HG02943 (cell line): ENCODE data around the gene MTHFD2L.
"Not testable (repeated sequence)": the region's sequence is repeated elsewhere in the genome, so short reads cannot be mapped to it uniquely, and the experiment has no call there.

Source experiments
- ATAC-seq: cut with Tn5 transposase; IDR thresholded peaks from one replicate; pipeline ENCODE4 v1.9.1; 2021; ENCODE audit warnings: mild to moderate bottlenecking, low read depth, moderate library complexity; ENCODE audit not compliant: unreplicated experiment

Gene MTHFD2L

GRCh38 chr4:74325886-74326285 lies 168.0 kb downstream of the MTHFD2L start:
- ATAC-seq, result no peak

DNA sequence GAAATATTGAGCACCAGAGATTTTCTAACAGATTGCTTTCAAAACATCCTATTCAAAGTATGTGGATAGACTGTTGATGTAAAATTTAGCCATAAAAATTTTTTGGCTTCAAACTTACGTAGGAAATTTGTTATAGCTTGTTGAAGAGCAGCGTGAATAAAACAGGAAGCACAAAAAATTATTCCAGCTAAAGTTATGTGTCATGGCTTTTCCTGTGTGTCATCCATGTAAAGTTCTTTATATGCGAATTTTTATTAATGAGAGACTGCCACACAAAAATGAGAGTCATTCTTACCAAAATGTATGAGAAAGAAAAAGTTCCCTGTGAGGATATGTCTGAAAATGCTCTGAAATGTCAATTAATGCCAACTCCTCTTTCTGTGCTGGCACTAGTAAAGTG lies 169.8 kb downstream of the MTHFD2L start:
- ATAC-seq, result no peak

DNA sequence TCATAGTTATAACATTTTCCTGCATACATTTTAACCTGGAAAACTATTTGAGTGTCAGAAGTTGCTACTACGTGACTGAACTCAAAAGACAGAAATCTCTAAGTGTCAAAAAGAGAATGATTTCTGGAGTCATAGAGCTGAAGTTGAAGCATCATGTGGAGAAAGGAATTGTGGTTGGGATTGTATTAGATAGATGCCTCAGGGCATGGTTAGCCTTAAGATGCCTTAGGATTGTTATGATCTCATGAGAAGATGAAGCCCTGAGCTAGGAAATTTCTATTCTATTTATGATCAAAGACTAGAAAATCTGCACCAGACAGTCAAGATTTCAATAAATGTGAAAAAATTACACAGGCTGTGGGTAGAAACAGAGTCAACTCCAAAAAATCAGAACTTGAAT lies 170.6 kb downstream of the MTHFD2L start:
- ATAC-seq, result no peak

GRCh38 chr4:74329307-74329706 lies 171.4 kb downstream of the MTHFD2L start:
- no peak for ATAC-seq

DNA sequence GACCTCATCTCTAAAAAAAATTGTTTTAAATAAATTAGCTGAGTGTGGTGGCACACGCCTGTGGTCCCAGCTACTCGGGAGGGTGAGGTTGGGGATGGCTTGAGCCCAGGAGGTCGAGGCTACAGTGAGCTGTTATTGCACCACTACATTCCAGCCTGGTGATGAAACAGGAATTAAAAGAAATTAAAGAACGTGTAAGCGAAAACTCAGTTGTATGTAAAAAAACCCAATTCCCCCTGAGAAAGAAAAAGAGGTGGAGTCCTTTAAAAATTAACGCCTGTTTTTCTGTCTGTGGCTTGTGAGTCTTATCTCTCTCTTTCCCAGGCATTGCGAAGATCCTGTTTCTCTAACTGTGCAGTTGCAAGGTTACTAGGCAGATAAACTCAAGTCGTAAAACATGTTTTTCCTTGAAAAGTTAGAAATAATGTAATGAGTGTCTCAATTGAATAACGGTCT lies 172.4 kb downstream of the MTHFD2L start:
- ATAC-seq, result no peak

DNA sequence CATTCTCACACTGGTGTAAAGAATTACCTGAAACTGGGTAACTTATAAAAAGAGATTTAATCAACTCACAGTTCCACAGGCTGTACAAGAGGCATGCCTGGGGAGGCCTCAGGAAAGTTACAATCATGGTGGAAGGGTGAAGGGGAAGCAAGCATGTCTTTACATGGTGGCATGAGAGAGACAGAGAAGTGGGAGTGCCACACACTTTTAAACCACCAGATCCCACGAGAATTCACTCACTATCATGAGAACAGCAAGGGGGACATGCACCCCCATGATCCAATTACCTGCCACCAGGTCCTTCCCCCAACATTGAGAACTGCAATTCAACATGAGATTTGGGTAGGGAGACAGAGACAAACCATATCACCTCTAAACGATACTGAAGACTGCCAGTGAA lies 173.3 kb downstream of the MTHFD2L start:
- ATAC-seq, result no peak

DNA sequence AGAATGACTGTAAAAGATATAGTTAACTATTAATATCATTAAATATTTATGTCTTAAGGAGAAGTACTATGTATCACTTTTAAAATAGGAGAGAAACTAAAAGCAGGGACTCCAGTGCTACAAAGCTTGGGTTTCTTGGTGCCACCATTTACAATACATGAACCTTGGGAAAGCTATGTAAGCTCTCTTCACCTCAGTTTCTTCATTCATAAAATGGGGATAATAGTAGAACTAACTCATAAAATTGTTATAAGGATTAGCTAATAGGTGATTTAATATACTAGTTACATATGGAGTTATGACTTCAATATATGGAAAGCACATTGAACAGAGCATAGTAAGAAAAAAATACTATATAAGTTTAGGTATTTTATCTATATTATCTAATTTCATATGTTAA lies 174.0 kb downstream of the MTHFD2L start:
- ATAC-seq, result no peak

DNA sequence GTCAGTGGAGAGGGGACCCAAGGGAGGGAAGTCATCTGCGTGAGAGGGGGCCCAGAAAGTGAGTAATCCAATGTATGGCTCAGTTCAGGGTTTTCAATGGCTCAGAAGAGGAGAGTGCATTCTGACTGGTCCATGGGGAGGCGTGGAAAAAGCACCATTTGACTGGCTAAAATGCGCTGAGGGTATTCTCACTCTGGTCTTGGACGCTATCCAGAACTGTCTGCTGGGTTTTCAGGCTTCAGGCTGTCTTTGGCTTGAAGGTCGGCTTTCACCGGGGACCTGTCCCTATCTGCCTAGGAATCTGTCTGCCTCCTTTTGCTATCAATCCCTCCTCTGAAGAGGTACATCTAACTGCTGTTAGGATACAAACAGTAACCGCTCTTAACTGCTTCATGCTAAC lies 176.7 kb downstream of the MTHFD2L start:
- no peak for ATAC-seq

DNA sequence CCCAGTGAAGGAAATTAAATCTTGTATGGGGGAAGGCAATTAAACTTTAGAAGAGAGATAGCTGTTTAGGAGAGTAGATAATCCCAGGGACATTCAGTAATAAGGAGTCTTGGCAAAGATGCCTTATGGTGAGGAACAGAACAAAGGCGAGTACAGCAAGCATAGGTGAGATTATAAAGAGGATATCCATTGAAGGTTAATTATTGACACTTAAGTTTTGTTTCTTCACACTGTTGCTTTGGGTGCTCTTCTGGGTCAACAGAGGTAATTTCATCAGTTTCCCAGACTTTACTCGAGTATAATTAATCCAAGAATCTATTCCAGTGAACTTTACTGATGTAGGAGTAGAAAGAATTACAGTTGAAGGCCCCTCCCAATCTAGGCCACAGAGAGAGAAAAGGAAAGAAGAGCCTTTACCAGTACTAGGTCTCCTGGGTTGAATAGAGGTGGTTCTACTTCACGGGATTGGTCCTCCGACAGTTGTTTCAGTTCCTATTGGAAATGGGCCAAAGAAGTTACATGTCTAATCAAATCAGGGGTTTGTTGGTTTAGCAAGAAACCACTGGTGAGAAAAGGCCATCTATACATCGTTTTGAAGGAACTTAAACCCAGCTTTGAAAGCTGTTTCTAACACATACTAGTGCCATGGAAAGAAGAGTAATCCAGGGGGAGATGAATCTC lies 177.6 kb downstream of the MTHFD2L start:
- no peak for ATAC-seq

DNA sequence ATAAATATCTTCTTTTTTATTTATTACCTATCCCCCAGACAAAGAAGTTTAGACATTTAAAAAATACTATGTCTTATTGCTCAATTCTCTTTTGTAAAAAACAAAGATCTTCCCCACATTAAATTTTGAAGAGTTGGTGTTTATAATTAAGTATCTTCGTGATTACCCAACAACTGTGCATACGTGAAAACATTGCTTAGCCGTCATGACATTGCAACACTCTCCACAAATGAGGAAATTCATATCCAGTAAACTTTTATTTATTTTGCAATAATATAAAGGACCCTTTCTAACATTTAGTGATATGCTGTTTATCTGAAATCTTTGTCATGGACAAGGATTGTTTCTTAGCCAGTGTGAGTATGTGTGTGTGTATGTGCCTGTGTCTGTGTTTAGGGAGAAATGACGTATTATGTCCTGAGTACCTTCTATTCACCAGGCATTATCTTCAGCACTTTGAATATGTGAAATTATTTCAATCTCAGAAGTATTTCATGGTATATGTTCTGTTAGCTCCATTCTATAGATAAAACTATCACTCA lies 180.9 kb downstream of the MTHFD2L start:
- ATAC-seq, result no peak

- no peak for ATAC-seq
Observed at GRCh38 chr4:74339501-74339900, 181.6 kb downstream of the MTHFD2L start.

DNA sequence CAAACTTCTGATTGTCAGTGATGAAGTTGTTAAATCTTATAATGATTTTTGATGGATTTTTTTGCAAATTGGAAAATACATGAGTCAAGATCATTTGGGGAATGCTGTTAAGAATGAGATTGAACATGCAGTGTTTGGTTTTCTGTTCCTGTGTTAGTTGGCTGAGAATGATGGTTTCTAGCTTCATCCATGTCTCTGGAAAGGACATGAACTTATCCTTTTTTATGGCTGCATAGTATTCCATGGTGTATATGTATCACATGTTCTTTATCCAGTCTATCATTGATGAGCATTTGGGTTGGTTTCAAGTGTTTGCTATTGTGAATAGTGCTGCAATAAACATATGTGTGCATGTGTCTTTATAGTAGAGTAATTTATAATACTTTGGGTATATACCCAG lies 182.5 kb downstream of the MTHFD2L start:
- not testable (repeated sequence) for ATAC-seq

- ATAC-seq, result no peak
Observed at GRCh38 chr4:74344031-74344430, 186.1 kb downstream of the MTHFD2L start.
